GM18951 (cell line): ENCODE results near the gene C10orf90.

Experiments used
- POLR2A ChIP-seq: IDR thresholded peaks from 4 replicates; pipeline ENCODE4 v1.6.1; 2011; ENCODE audit warnings: mild to moderate bottlenecking; ENCODE audit not compliant: insufficient read length, insufficient read depth; ENCODE audit errors: extremely low read depth
- in situ Hi-C: fragments of 300-500 bp; cut with MboI; formaldehyde crosslinking; loops from one replicate; pipeline ENCODE4 v1.12.0; 2022; ENCODE audit warnings: low sequenced_read_pairs, mixed read lengths, inconsistent platforms; ENCODE audit not compliant: unreplicated experiment

C10orf90 gene

GRCh38 chr10:126598009-126598408 is 72.5 kb downstream of the C10orf90 start:
- TF ChIP-seq POLR2A, result no peak
- in situ Hi-C loops, result no loop called here

GRCh38 chr10:126597211-126597610 is 73.3 kb downstream of the C10orf90 start:
- in situ Hi-C loops, result no loop called here
- TF ChIP-seq POLR2A, result no peak

GRCh38 chr10:126596472-126597016 is 73.9 kb downstream of the C10orf90 start:
- in situ Hi-C loops, result no loop called here
- TF ChIP-seq POLR2A, result no peak

GRCh38 chr10:126595160-126595559 is 75.3 kb downstream of the C10orf90 start:
- TF ChIP-seq POLR2A, result no peak
- in situ Hi-C loops, result no loop called here

- in situ Hi-C loops, result no loop called here
- no peak for TF ChIP-seq POLR2A
Measured at GRCh38 chr10:126593968-126594701, 76.4 kb downstream of the C10orf90 start.

- TF ChIP-seq POLR2A, result no peak
- in situ Hi-C loops, result no loop called here
Measured at GRCh38 chr10:126592901-126593300, 77.6 kb downstream of the C10orf90 start.

GRCh38 chr10:126588024-126588423 is 82.5 kb downstream of the C10orf90 start:
- TF ChIP-seq POLR2A, result no peak
- in situ Hi-C loops, result no loop called here

- no peak for TF ChIP-seq POLR2A
- in situ Hi-C loops, result no loop called here
Measured at GRCh38 chr10:126586878-126587277, 83.6 kb downstream of the C10orf90 start.

GRCh38 chr10:126586128-126586527 is 84.4 kb downstream of the C10orf90 start:
- TF ChIP-seq POLR2A, result no peak
- in situ Hi-C loops, result no loop called here

GRCh38 chr10:126585249-126586017 is 85.1 kb downstream of the C10orf90 start:
- in situ Hi-C loops, result no loop called here
- TF ChIP-seq POLR2A, result no peak

GRCh38 chr10:126584836-126585235 is 85.7 kb downstream of the C10orf90 start:
- in situ Hi-C loops, result no loop called here
- no peak for TF ChIP-seq POLR2A

GRCh38 chr10:126583552-126584200 is 86.8 kb downstream of the C10orf90 start:
- TF ChIP-seq POLR2A, result no peak
- in situ Hi-C loops, result no loop called here

- no peak for TF ChIP-seq POLR2A
- in situ Hi-C loops, result no loop called here
Measured at GRCh38 chr10:126581648-126582046, 88.8 kb downstream of the C10orf90 start.
